SU-DHL-6 (cell line): ENCODE data around the gene PKIB.

Experiments used
- H2AFZ ChIP-seq: fragments of 200-600 bp; sonication (generic); 2 replicates; pipeline ENCODE4 v1.6.1; 2014; ENCODE audit warnings: low read depth, mild to moderate bottlenecking, moderate library complexity, mixed read lengths, antibody characterized with exemption, low read length; ENCODE audit not compliant: severe bottlenecking
- H3F3A ChIP-seq: fragments of 200-600 bp; shearing (Covaris generic); 2 replicates; pipeline ENCODE4 v1.6.0; 2016; ENCODE audit warnings: antibody characterized with exemption, mild to moderate bottlenecking; ENCODE audit not compliant: insufficient read depth
- H3K27ac ChIP-seq: fragments of 200-600 bp; sonication (generic); 2 replicates; pipeline ENCODE4 v1.5.1; 2016; ENCODE audit warnings: low read depth, mild to moderate bottlenecking, low read length, moderate library complexity, mixed read lengths
- H3K27me3 ChIP-seq: fragments of 200-600 bp; sonication (generic), shearing (Covaris generic); 2 replicates; pipeline ENCODE4 v1.6.0; 2014; ENCODE audit warnings: mild to moderate bottlenecking, low read length
- H3K36me3 ChIP-seq: fragments of 200-600 bp; sonication (generic); 2 replicates; pipeline ENCODE4 v1.6.1; 2014; ENCODE audit warnings: mild to moderate bottlenecking, low read length, mixed read lengths
- H3K4me2 ChIP-seq: fragments of 300-600, 200-600 bp; shearing (Covaris generic), sonication (generic); 2 replicates; pipeline ENCODE4 v1.6.0; 2014; ENCODE audit warnings: low read length, low read depth, mild to moderate bottlenecking; ENCODE audit not compliant: poor library complexity, severe bottlenecking
- H3K4me3 ChIP-seq: fragments of 200-600 bp; sonication (generic); 2 replicates; pipeline ENCODE4 v1.5.1; 2014; ENCODE audit warnings: antibody characterized with exemption, low read length, mild to moderate bottlenecking, mixed read lengths; ENCODE audit not compliant: insufficient read depth, poor library complexity, severe bottlenecking
- H3K79me2 ChIP-seq: fragments of 200-600 bp; sonication (generic); 2 replicates; pipeline ENCODE4 v1.6.1; 2014; ENCODE audit warnings: mild to moderate bottlenecking, low read length, moderate library complexity; ENCODE audit not compliant: insufficient read depth
- H3K9ac ChIP-seq: fragments of 200-600 bp; sonication (generic); 2 replicates; pipeline ENCODE4 v1.7.0; 2014; ENCODE audit warnings: mild to moderate bottlenecking, low read length
- H3K9me2 ChIP-seq: fragments of 200-600 bp; sonication (generic); replicated peaks from 2 replicates; pipeline ENCODE4 v1.6.1; 2014; ENCODE audit warnings: low read length; ENCODE audit not compliant: insufficient read depth
- H3K9me3 ChIP-seq: fragments of 200-600 bp; sonication (generic); 2 replicates; pipeline ENCODE4 v1.6.1; 2014; ENCODE audit warnings: low read length, mixed read lengths; ENCODE audit not compliant: insufficient read depth
- H4K20me1 ChIP-seq: fragments of 200-600 bp; sonication (generic); 2 replicates; pipeline ENCODE4 v1.6.1; 2014; ENCODE audit warnings: low read depth, mild to moderate bottlenecking, antibody characterized with exemption, low read length, moderate library complexity, mixed read lengths
- EZH2phosphoT487 ChIP-seq: fragments of 200-600 bp; sonication (generic), shearing (Covaris generic); conservative IDR thresholded peaks from 2 replicates; pipeline ENCODE4 v1.6.1; 2018; ENCODE audit warnings: mild to moderate bottlenecking, antibody characterized with exemption, low read length, moderate library complexity, mixed read lengths
- TF ChIP-seq, protein P1 (sequence below): fragments of 200-600 bp; sonication (generic); IDR thresholded peaks from one replicate; pipeline ENCODE4 v1.5.1; 2017; ENCODE audit warnings: antibody characterized with exemption, mild to moderate bottlenecking, low read length, moderate library complexity; ENCODE audit not compliant: insufficient read depth, poor library complexity, severe bottlenecking

PKIB gene

DNA sequence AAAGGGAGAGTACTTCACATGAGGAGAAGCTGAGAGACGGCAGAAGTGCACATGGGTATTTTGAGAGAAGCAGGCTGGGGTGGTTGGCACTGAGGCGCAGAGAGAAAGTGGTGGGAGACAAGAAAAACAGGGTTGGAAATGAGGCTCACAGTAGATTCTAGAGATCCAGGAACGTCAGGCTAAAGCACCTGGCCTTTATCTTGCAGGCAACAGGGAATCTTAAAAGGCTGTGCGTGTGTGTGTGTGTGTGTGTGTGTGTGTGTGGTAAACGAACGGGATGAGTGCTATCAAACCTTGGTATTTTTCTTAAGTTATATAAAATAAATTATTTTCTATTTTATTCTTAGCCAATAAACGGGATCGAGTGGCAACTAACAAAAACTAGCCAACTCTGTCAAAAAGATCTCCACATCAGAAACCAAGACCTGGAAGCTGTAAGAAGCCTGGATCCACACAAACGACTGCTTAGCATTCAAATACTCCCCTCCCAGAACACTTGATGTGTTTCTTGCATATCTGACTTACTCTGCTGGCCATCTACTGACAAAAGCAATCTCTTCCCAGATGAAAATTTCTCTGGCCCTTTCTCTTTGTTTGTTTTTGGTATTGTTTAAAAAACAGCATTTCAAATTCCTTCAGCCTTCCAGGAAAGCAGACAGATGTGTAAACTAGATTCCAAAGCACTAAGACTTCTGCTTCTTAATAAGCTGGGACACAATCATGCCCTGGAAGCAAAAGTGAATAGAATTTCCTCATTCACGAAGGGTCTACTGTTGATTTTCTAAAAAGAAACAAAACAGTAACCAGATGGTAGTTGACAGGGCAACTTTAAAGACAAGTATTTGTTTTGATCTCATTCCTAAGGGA, 124.6 kb downstream of the PKIB start:
- H3K79me2 ChIP-seq: no peaks in the 10 kb centered on the region
- H3K9me2 ChIP-seq: no peaks in the 10 kb centered on the region
- no peak overlapping the region for H3K9ac ChIP-seq
- no peak overlapping the region for H3K27ac ChIP-seq
- H4K20me1 ChIP-seq: no peaks in the 10 kb centered on the region
- no peak for TF ChIP-seq EZH2phosphoT487
- no peaks in the 10 kb centered on the region for H3K27me3 ChIP-seq
- no peak overlapping the region for H3K4me2 ChIP-seq
- no peaks in the 10 kb centered on the region for H3K36me3 ChIP-seq
- no peak overlapping the region for H3K4me3 ChIP-seq
- no peaks in the 10 kb centered on the region for H3F3A ChIP-seq
- no peak overlapping the region for H2AFZ ChIP-seq
- no peaks in the 10 kb centered on the region for H3K9me3 ChIP-seq

DNA sequence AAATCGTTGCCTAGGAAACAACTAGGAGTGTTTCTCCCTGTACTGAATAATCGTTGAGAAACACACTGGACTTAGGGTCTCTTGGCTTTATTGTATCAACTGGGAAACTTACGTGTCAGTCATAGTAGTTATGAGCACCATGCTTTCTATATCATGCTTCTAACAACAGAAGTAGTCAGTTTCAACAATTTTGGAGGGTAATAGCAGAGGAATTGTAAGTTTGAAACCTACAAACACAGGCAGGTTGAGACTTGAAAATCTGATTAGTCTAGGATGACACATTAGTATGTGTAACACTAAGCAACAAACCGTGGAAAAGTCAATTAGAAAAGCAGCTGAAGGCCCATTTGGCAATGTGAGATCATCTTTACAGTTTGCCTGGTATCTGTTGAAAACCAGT, 125.4 kb downstream of the PKIB start:
- TF ChIP-seq, protein P1, sequence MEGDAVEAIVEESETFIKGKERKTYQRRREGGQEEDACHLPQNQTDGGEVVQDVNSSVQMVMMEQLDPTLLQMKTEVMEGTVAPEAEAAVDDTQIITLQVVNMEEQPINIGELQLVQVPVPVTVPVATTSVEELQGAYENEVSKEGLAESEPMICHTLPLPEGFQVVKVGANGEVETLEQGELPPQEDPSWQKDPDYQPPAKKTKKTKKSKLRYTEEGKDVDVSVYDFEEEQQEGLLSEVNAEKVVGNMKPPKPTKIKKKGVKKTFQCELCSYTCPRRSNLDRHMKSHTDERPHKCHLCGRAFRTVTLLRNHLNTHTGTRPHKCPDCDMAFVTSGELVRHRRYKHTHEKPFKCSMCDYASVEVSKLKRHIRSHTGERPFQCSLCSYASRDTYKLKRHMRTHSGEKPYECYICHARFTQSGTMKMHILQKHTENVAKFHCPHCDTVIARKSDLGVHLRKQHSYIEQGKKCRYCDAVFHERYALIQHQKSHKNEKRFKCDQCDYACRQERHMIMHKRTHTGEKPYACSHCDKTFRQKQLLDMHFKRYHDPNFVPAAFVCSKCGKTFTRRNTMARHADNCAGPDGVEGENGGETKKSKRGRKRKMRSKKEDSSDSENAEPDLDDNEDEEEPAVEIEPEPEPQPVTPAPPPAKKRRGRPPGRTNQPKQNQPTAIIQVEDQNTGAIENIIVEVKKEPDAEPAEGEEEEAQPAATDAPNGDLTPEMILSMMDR: no peak
- no peak for TF ChIP-seq EZH2phosphoT487
- H3K36me3 ChIP-seq: no peaks in the 10 kb centered on the region
- H3K4me2 ChIP-seq: no peak overlapping the region
- H3K4me3 ChIP-seq: no peak overlapping the region
- H3K79me2 ChIP-seq: no peaks in the 10 kb centered on the region
- H3K27me3 ChIP-seq: no peaks in the 10 kb centered on the region
- H3K9me2 ChIP-seq: no peaks in the 10 kb centered on the region
- no peaks in the 10 kb centered on the region for H3F3A ChIP-seq
- H3K9ac ChIP-seq: no peak overlapping the region
- no peak overlapping the region for H2AFZ ChIP-seq
- H3K27ac ChIP-seq: no peak overlapping the region
- H4K20me1 ChIP-seq: no peaks in the 10 kb centered on the region
- no peaks in the 10 kb centered on the region for H3K9me3 ChIP-seq

DNA sequence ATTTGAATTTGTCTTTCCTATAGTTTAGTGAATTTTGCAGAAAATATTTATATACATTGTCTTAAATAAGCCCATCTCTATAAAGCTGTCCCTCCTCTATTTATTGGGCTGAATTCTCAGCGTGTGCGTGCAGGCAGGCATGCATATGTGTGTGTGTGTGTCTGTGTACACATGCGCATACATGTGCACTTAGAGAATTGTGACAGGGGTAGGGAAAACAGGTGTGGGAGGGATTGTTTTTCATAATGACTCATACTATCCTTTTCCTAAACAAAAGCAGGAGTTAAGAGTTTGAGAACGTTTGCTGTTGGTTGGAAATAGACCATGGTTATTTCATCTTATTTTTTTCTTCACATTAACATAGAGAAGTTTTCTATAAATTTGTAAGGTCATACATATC, 126.0 kb downstream of the PKIB start:
- Histone ChIP-seq H3K36me3 (no peaks in the 10 kb centered on the region), H3F3A (no peaks in the 10 kb centered on the region), H2AFZ (no peak overlapping the region), H3K79me2 (no peaks in the 10 kb centered on the region), H3K4me3 (no peak overlapping the region), H3K4me2 (no peak overlapping the region), H3K27me3 (no peaks in the 10 kb centered on the region), H3K9ac (no peak overlapping the region), H4K20me1 (no peaks in the 10 kb centered on the region), H3K27ac (no peak overlapping the region), H3K9me2 (no peaks in the 10 kb centered on the region), H3K9me3 (no peaks in the 10 kb centered on the region)
- TF ChIP-seq, protein P1: no peak
- no peak for TF ChIP-seq EZH2phosphoT487

DNA sequence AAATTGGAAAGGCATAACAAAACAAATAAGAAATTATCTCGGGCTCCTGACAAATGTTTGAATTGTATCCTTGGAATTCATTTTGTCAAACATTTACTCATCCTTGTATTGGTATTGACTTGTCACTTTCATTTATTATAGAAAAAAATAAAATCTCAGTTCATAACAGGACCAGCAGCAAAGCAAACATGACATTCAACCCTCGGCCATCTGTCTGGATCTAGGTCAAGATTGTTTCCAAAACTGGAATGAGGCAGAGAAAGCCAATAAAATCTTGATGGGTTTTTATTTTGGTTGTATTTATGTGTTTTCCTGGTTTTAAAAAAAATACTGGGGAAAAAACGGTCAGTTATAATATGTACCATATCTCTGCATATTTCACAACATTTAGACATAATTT, 126.4 kb downstream of the PKIB start:
- Histone ChIP-seq H3K27me3 (no peaks in the 10 kb centered on the region), H3K4me2 (no peak overlapping the region), H3K79me2 (no peaks in the 10 kb centered on the region), H4K20me1 (no peaks in the 10 kb centered on the region), H3K27ac (no peak overlapping the region), H3K9ac (no peak overlapping the region), H3K9me3 (no peaks in the 10 kb centered on the region), H2AFZ (no peak overlapping the region), H3K4me3 (no peak overlapping the region), H3F3A (no peaks in the 10 kb centered on the region), H3K9me2 (no peaks in the 10 kb centered on the region), H3K36me3 (no peaks in the 10 kb centered on the region)
- TF ChIP-seq EZH2phosphoT487: no peak
- TF ChIP-seq, protein P1: no peak
